H9 (cell line): Measurements from ENCODE around the gene FAM228B. TPM values are rescaled to one million over a fixed set of nuclear protein-coding genes. Genes with fewer than 3 reads are reported as not detected.
A peak's percentile ranks its signal among the peaks of the same experiment; 100 is the strongest.

ENCODE experiments used
- DNase-seq: peaks from one replicate; pipeline ENCODE4 v3.0.0-alpha.2; 2017
- H2AFZ ChIP-seq: one replicate; pipeline ENCODE4 v1.6.1; 2013; ENCODE audit warnings: mild to moderate bottlenecking, low read length, control low read depth, moderate library complexity
- H2AK5ac ChIP-seq: 2 replicates; pipeline ENCODE4 v1.6.1; 2013; ENCODE audit warnings: low read length, control low read depth, mixed read lengths; ENCODE audit not compliant: insufficient read length
- H2BK120ac ChIP-seq: one replicate; pipeline ENCODE4 v1.6.1; 2013; ENCODE audit warnings: low read depth, mild to moderate bottlenecking, low read length, control low read depth, inconsistent platforms; ENCODE audit not compliant: poor library complexity, severe bottlenecking
- H2BK12ac ChIP-seq: 2 replicates; pipeline ENCODE4 v1.6.1; 2013; ENCODE audit warnings: low read length, control low read depth, mixed read lengths, low read depth; ENCODE audit not compliant: insufficient read length
- H2BK15ac ChIP-seq: 2 replicates; pipeline ENCODE4 v1.6.1; 2013; ENCODE audit warnings: low read depth, low read length, control low read depth
- H2BK20ac ChIP-seq: one replicate; pipeline ENCODE4 v1.6.1; 2013; ENCODE audit warnings: low read depth, mild to moderate bottlenecking, low read length, control low read depth, inconsistent platforms; ENCODE audit not compliant: poor library complexity, severe bottlenecking
- H2BK5ac ChIP-seq: 2 replicates; pipeline ENCODE4 v1.6.1; 2013; ENCODE audit warnings: low read length, control low read depth, mixed read lengths; ENCODE audit not compliant: insufficient read length
- H3K14ac ChIP-seq: 2 replicates; pipeline ENCODE4 v1.6.1; 2013; ENCODE audit warnings: low read length, control low read depth; ENCODE audit not compliant: insufficient read depth
- H3K18ac ChIP-seq: 2 replicates; pipeline ENCODE4 v1.6.1; 2013; ENCODE audit warnings: low read depth, mild to moderate bottlenecking, mixed read lengths, low read length, control low read depth; ENCODE audit not compliant: insufficient read length
- H3K23ac ChIP-seq: 2 replicates; pipeline ENCODE4 v1.6.1; 2013; ENCODE audit warnings: low read length, control low read depth, mixed read lengths, low read depth; ENCODE audit not compliant: insufficient read length
- H3K23me2 ChIP-seq: 2 replicates; pipeline ENCODE4 v1.6.1; 2013; ENCODE audit warnings: low read depth, mild to moderate bottlenecking, mixed read lengths, low read length, control low read depth; ENCODE audit not compliant: insufficient read length, poor library complexity, severe bottlenecking
- H3K27ac ChIP-seq: 2 replicates; pipeline ENCODE4 v1.5.1; 2013; ENCODE audit warnings: low read length, control low read depth, mixed read lengths, low read depth; ENCODE audit not compliant: insufficient read length
- H3K27me3 ChIP-seq: 2 replicates; pipeline ENCODE4 v1.6.1; 2013; ENCODE audit warnings: low read length, control low read depth, inconsistent platforms; ENCODE audit not compliant: insufficient read depth
- H3K4ac ChIP-seq: 2 replicates; pipeline ENCODE4 v1.6.1; 2013; ENCODE audit warnings: low read depth, mild to moderate bottlenecking, control low read depth, inconsistent platforms, low read length, moderate library complexity
- H3K4me1 ChIP-seq: 2 replicates; pipeline ENCODE4 v1.6.1; 2013; ENCODE audit warnings: low read length, control low read depth, inconsistent platforms; ENCODE audit not compliant: insufficient read depth
- H3K4me2 ChIP-seq: 2 replicates; pipeline ENCODE4 v1.6.1; 2013; ENCODE audit warnings: low read length, control low read depth, mixed read lengths; ENCODE audit not compliant: insufficient read length, insufficient read depth
- H3K56ac ChIP-seq: 2 replicates; pipeline ENCODE4 v1.6.1; 2013; ENCODE audit warnings: low read depth, mild to moderate bottlenecking, mixed read lengths, low read length, control low read depth; ENCODE audit not compliant: insufficient read length
- H3K79me1 ChIP-seq: 2 replicates; pipeline ENCODE4 v1.6.1; 2013; ENCODE audit warnings: low read depth, mild to moderate bottlenecking, moderate library complexity, low read length, control low read depth, inconsistent platforms; ENCODE audit not compliant: insufficient read depth, poor library complexity, severe bottlenecking
- H3K79me2 ChIP-seq: 2 replicates; pipeline ENCODE4 v1.6.1; 2013; ENCODE audit warnings: low read length, control low read depth, inconsistent platforms; ENCODE audit not compliant: insufficient read depth
- H3K9ac ChIP-seq: 2 replicates; pipeline ENCODE4 v1.6.1; 2013; ENCODE audit warnings: low read length, control low read depth, mixed read lengths; ENCODE audit not compliant: insufficient read length; ENCODE audit errors: extremely low read depth
- H3K9me3 ChIP-seq: one replicate; pipeline ENCODE4 v1.6.1; 2013; ENCODE audit warnings: low read depth, low read length, inconsistent platforms; ENCODE audit not compliant: control insufficient read depth
- H3T11ph ChIP-seq: one replicate; pipeline ENCODE4 v1.6.1; 2013; ENCODE audit warnings: mild to moderate bottlenecking, low read length, control low read depth, inconsistent platforms
- H4K20me1 ChIP-seq: one replicate; pipeline ENCODE4 v1.6.1; 2013; ENCODE audit not compliant: control insufficient read depth, insufficient read length, insufficient read depth
- H4K5ac ChIP-seq: 2 replicates; pipeline ENCODE4 v1.6.1; 2013; ENCODE audit warnings: low read depth, mild to moderate bottlenecking, mixed read lengths, low read length, control low read depth; ENCODE audit not compliant: insufficient read length
- H4K8ac ChIP-seq: replicated peaks from 2 replicates; pipeline ENCODE4 v1.6.1; 2013; ENCODE audit warnings: low read length, control low read depth, mixed read lengths, low read depth; ENCODE audit not compliant: insufficient read length
- H4K91ac ChIP-seq: 2 replicates; pipeline ENCODE4 v1.6.1; 2013; ENCODE audit warnings: low read depth, mild to moderate bottlenecking, moderate library complexity, mixed read lengths, low read length, control low read depth; ENCODE audit not compliant: insufficient read length
- H3K27ac Mint-ChIP-seq, 3 experiments: 2 replicates in 2 of 3; 3 replicates in 1 of 3; pipeline ENCODE4 v1.8.0; 2020 to 2021; ENCODE audit warnings: mixed read lengths in 3 of 3, mild to moderate bottlenecking in 1 of 3, moderate library complexity in 1 of 3
- H3K27me3 Mint-ChIP-seq: 2 replicates; pipeline ENCODE4 v1.8.0; 2021; ENCODE audit warnings: low read depth, mild to moderate bottlenecking, moderate library complexity, mixed read lengths
- H3K36me3 Mint-ChIP-seq, 3 experiments: 2 replicates in 2 of 3; 3 replicates in 1 of 3; pipeline ENCODE4 v1.8.0; 2020 to 2021; ENCODE audit warnings: low read depth in 3 of 3, mixed read lengths in 3 of 3; ENCODE audit not compliant: insufficient read depth in 1 of 3
- H3K4me1 Mint-ChIP-seq, 2 experiments: 2 replicates each; pipeline ENCODE4 v1.8.0; 2020; ENCODE audit warnings: mixed read lengths in 2 of 2
- H3K4me3 Mint-ChIP-seq, 2 experiments: 2 replicates in 1 of 2; 3 replicates in 1 of 2; pipeline ENCODE4 v1.8.0; 2020 to 2021; ENCODE audit warnings: mild to moderate bottlenecking in 2 of 2, mixed read lengths in 2 of 2, moderate library complexity in 1 of 2
- H3K9me3 Mint-ChIP-seq, 2 experiments: 2 replicates in 1 of 2; 3 replicates in 1 of 2; pipeline ENCODE4 v1.8.0; 2020; ENCODE audit warnings: mild to moderate bottlenecking in 2 of 2, mixed read lengths in 2 of 2, moderate library complexity in 1 of 2
- WGBS: extraction: QIAGEN DNeasy Blood & Tissue Kit; methylation state at CpG from one replicate; pipeline ENCODE4 v1.1.7; 2013; ENCODE audit warnings: missing lambda C conversion rate, low lambda C conversion rate, mixed read lengths; ENCODE audit not compliant: insufficient read length; ENCODE audit errors: extremely low coverage; 5-methylcytosine and 5-hydroxymethylcytosine counted together
- total RNA-seq: library from RNA; stranded (reverse); gene quantifications from 2 replicates; pipeline ENCODE4 v1.2.1, GENCODE V29; 2021
- TF ChIP-seq, protein P1 (sequence below): fragments of 200-600 bp; sonication (generic); conservative IDR thresholded peaks from 3 replicates; pipeline ENCODE4 v1.8.0; 2021; ENCODE audit warnings: antibody characterized with exemption, mild to moderate bottlenecking

Gene FAM228B
- total RNA-seq, 1 experiment from 2014 or later: 6.5 TPM

DNA sequence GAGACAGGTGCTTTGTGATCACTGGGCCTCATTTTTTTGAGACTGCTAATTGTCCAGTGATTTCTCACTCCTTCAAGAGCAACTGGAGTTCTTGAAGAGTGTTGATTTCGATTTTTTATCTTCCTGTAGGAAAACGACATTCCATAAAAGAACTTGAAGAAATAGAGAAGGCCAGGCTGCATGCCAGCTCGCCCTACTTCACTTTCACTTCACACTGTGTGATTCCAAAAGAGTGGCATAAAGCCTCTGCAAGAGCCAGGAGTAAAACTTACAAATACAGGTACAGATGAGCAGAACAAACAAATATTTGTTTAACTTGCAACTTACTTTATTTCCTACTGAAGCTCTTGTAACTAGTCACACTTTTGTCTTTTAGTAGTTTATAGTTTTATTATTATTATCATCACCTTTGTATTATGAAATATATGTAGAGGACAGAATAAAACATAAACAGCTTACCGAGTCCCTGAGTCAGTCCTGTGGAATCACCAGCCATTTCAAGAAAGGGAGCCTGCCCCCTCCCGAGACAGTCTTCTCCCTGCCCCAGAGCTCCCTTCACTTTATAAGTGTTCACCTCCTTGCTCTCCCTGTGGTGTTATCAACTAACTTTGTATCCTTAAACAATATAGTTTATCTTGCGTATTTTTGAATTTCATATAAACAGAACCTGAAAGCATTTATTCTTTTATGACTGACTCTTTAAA is 60.2 kb downstream of the FAM228B start:
- Histone ChIP-seq H3K4me2 (no peak overlapping the region), H3K4ac (no peak overlapping the region), H4K20me1 (no peaks in the 10 kb centered on the region), H3K79me2 (no peaks in the 10 kb centered on the region), H2AK5ac (no peak overlapping the region), H3K27me3 (no peaks in the 10 kb centered on the region), H3K23ac (no peak overlapping the region), H4K91ac (no peak overlapping the region), H2BK5ac (no peak overlapping the region), H2BK20ac (peak overlapping the region; percentile 75), H3K56ac (no peak overlapping the region), H4K8ac (no peak overlapping the region), H3T11ph (no peak overlapping the region), H3K4me1 (no peaks in the 10 kb centered on the region), H4K5ac (no peak overlapping the region), H3K9ac (no peak overlapping the region), H3K18ac (no peak overlapping the region), H2BK120ac (no peak overlapping the region), H2BK15ac (no peak overlapping the region), H3K23me2 (no peaks in the 10 kb centered on the region), H3K14ac (no peak overlapping the region), H3K27ac (no peak overlapping the region), H2AFZ (no peak overlapping the region), H3K9me3 (no peaks in the 10 kb centered on the region), H3K79me1 (no peaks in the 10 kb centered on the region), H2BK12ac (no peak overlapping the region)
- H3K27me3 Mint-ChIP-seq: no peaks in the 10 kb centered on the region
- DNase-seq: no peak
- H3K4me3 Mint-ChIP-seq: no peak overlapping the region
- H3K9me3 Mint-ChIP-seq: peaks cover 0 to 3% of the 10 kb centered on the region in 2 experiments; a peak in 1 of 5 replicates
- H3K36me3 Mint-ChIP-seq: no peaks in the 10 kb centered on the region; a peak in 1 of 7 replicates
- no peak overlapping the region for H3K27ac Mint-ChIP-seq
- TF ChIP-seq, protein P1, sequence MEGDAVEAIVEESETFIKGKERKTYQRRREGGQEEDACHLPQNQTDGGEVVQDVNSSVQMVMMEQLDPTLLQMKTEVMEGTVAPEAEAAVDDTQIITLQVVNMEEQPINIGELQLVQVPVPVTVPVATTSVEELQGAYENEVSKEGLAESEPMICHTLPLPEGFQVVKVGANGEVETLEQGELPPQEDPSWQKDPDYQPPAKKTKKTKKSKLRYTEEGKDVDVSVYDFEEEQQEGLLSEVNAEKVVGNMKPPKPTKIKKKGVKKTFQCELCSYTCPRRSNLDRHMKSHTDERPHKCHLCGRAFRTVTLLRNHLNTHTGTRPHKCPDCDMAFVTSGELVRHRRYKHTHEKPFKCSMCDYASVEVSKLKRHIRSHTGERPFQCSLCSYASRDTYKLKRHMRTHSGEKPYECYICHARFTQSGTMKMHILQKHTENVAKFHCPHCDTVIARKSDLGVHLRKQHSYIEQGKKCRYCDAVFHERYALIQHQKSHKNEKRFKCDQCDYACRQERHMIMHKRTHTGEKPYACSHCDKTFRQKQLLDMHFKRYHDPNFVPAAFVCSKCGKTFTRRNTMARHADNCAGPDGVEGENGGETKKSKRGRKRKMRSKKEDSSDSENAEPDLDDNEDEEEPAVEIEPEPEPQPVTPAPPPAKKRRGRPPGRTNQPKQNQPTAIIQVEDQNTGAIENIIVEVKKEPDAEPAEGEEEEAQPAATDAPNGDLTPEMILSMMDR: no peak
- WGBS: no CpG with 5 or more reads among the region's 6 CpGs
- H3K4me1 Mint-ChIP-seq: no peaks in the 10 kb centered on the region
